DND-41 (cell line): ENCODE data around the gene CFAP97.
"Not testable (repeated sequence)": the region's sequence is repeated elsewhere in the genome, so short reads cannot be mapped to it uniquely, and the experiment has no call there.

Experiments
- CTCF ChIP-seq: IDR thresholded peaks from 2 replicates; pipeline ENCODE4 v1.5.1; 2012; ENCODE audit warnings: borderline replicate concordance, low read length, moderate library complexity, mild to moderate bottlenecking; ENCODE audit not compliant: poor library complexity, severe bottlenecking; ENCODE audit errors: extremely low read depth
- EZH2 ChIP-seq: IDR thresholded peaks from 3 replicates; pipeline ENCODE4 v1.6.1; 2012; ENCODE audit warnings: borderline replicate concordance, low read depth, mild to moderate bottlenecking, moderate library complexity, low read length, inconsistent platforms; ENCODE audit not compliant: severe bottlenecking

GRCh38 chr4:185205073-185205472 lies 1.3 kb upstream of the CFAP97 start:
- not testable (repeated sequence) for TF ChIP-seq CTCF, EZH2
